ENCODE results near the gene GYPC.

Gene GYPC

GRCh38 chr2:126733795-126734194, 77.8 kb downstream of the GYPC start:
- no peak for DNase-seq (ENCODE audit: low read depth)
- no peak for TF ChIP-seq CTCF (IDR thresholded peaks at IDR 0.05; ENCODE audit: control insufficient read depth, insufficient read depth, low read depth, low read length, missing control alignments)
- H3K4me3 ChIP-seq (ENCODE audit: control insufficient read depth, low read depth, low read length) = no peak overlapping the region

GRCh38 chr2:126736133-126736874, 80.3 kb downstream of the GYPC start:
- peak; percentile 1 for DNase-seq (ENCODE audit: low read depth)
- no peak for TF ChIP-seq CTCF (IDR thresholded peaks at IDR 0.05; ENCODE audit: control insufficient read depth, insufficient read depth, low read depth, low read length, missing control alignments)
- H3K4me3 ChIP-seq (ENCODE audit: control insufficient read depth, low read depth, low read length) = no peak overlapping the region

GRCh38 chr2:126739141-126739540, 83.2 kb downstream of the GYPC start:
- no peak for TF ChIP-seq CTCF (IDR thresholded peaks at IDR 0.05; ENCODE audit: control insufficient read depth, insufficient read depth, low read depth, low read length, missing control alignments)
- no peak for DNase-seq (ENCODE audit: low read depth)
- H3K4me3 ChIP-seq (ENCODE audit: control insufficient read depth, low read depth, low read length) = no peak overlapping the region

- H3K4me3 ChIP-seq (ENCODE audit: control insufficient read depth, low read depth, low read length) = no peak overlapping the region
- no peak for DNase-seq (ENCODE audit: low read depth)
- TF ChIP-seq CTCF (IDR thresholded peaks at IDR 0.05; ENCODE audit: control insufficient read depth, insufficient read depth, low read depth, low read length, missing control alignments) = no peak
Measured at GRCh38 chr2:126744640-126745039, 88.7 kb downstream of the GYPC start.

Data from AG09309 (cell line).